Glutamatergic neuron (in vitro differentiated cells): ENCODE measurements around the gene MINK1. TPM values are rescaled to one million over a fixed set of nuclear protein-coding genes. Genes with fewer than 3 reads are reported as not detected.

ENCODE experiments used
- DNase-seq: peaks from one replicate; pipeline ENCODE4 v3.0.0; 2022
- H3K27ac Mint-ChIP-seq: one replicate; pipeline ENCODE4 v1.8.0; 2020; ENCODE audit warnings: mild to moderate bottlenecking, mixed read lengths, inconsistent platforms; ENCODE audit not compliant: unreplicated experiment
- H3K27me3 Mint-ChIP-seq: one replicate; pipeline ENCODE4 v1.8.0; 2020; ENCODE audit warnings: mild to moderate bottlenecking, moderate library complexity, mixed read lengths, inconsistent platforms; ENCODE audit not compliant: unreplicated experiment
- H3K36me3 Mint-ChIP-seq: one replicate; pipeline ENCODE4 v1.8.0; 2020; ENCODE audit warnings: mild to moderate bottlenecking, mixed read lengths, inconsistent platforms; ENCODE audit not compliant: unreplicated experiment
- H3K4me1 Mint-ChIP-seq: one replicate; pipeline ENCODE4 v1.8.0; 2020; ENCODE audit warnings: mild to moderate bottlenecking, low read depth, mixed read lengths, inconsistent platforms; ENCODE audit not compliant: unreplicated experiment
- H3K4me3 Mint-ChIP-seq: one replicate; pipeline ENCODE4 v1.8.0; 2020; ENCODE audit warnings: mild to moderate bottlenecking, mixed read lengths, inconsistent platforms; ENCODE audit not compliant: unreplicated experiment
- H3K9me3 Mint-ChIP-seq: one replicate; pipeline ENCODE4 v1.8.0; 2020; ENCODE audit warnings: mild to moderate bottlenecking, moderate library complexity, mixed read lengths, inconsistent platforms; ENCODE audit not compliant: unreplicated experiment
- CTCF ChIP-seq: fragments of 200-600 bp; sonication (generic); IDR thresholded peaks from one replicate; pipeline ENCODE4 v1.5.0; 2021; ENCODE audit not compliant: partially characterized antibody, unreplicated experiment
- total RNA-seq: library from RNA; stranded (reverse); fragmentation: NEBNext Ultra II Directional; extraction: Animal tissue kit (Norgen Biotek cat#: 25700); gene quantifications from one replicate; pipeline ENCODE4 v1.2.1, GENCODE V29; 2021; ENCODE audit not compliant: unreplicated experiment

The MINK1 gene
- total RNA-seq, 1 donor from 2014 or later, result 130 TPM

GRCh38 chr17:4851084-4851483 is 17.9 kb downstream of the MINK1 start:
- Mint-ChIP-seq H3K4me1 (peaks cover 27% of the 10 kb centered on the region), H3K9me3 (peaks cover 7% of the 10 kb centered on the region), H3K36me3 (no peaks in the 10 kb centered on the region), H3K27ac (peak overlapping the region; percentile 22), H3K27me3 (peaks cover 10% of the 10 kb centered on the region), H3K4me3 (no peak overlapping the region)
- DNase-seq, result no peak
- TF ChIP-seq CTCF, result no peak

- Mint-ChIP-seq H3K27ac (peak overlapping the region; percentile 9), H3K4me1 (peaks cover 37% of the 10 kb centered on the region), H3K4me3 (no peak overlapping the region), H3K9me3 (peaks cover 7% of the 10 kb centered on the region), H3K27me3 (peaks cover 15% of the 10 kb centered on the region), H3K36me3 (no peaks in the 10 kb centered on the region)
- no peak for TF ChIP-seq CTCF
- DNase-seq, result no peak
Observed at GRCh38 chr17:4852567-4853207, 19.5 kb downstream of the MINK1 start.

DNA sequence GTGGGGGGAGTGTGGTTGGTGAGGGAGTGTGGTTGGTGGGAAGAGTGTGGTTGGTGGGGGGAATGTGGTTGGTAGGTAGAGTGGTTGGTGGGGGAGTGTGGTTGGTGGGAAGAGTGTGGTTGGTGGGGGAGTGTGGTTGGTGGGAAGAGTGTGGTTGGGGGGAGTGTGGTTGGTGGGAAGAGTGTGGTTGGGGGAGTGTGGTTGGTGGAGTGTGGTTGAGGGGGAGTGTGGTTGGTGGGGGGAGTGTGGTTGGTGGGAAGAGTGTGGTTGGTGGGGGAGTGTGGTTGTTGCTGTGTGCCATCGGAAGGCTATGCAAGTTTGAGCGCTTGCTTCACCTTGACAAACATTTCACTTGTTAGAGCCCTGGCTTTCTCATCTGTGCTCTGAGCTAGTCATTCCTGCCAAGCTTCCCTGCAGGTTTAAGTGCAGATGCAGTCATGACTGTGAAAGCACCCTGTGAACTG is 20.1 kb downstream of the MINK1 start:
- H3K27me3 Mint-ChIP-seq, result peaks cover 15% of the 10 kb centered on the region
- no peak for TF ChIP-seq CTCF
- no peaks in the 10 kb centered on the region for H3K36me3 Mint-ChIP-seq
- peaks cover 7% of the 10 kb centered on the region for H3K9me3 Mint-ChIP-seq
- no peak overlapping the region for H3K4me3 Mint-ChIP-seq
- peak overlapping the region; percentile 92 for H3K27ac Mint-ChIP-seq
- H3K4me1 Mint-ChIP-seq, result peaks cover 38% of the 10 kb centered on the region
- no peak for DNase-seq

GRCh38 chr17:4854111-4854681 is 21.1 kb downstream of the MINK1 start:
- Mint-ChIP-seq H3K27me3 (peaks cover 15% of the 10 kb centered on the region), H3K4me1 (peaks cover 36% of the 10 kb centered on the region), H3K27ac (peak overlapping the region; percentile 92), H3K36me3 (no peaks in the 10 kb centered on the region), H3K9me3 (peaks cover 7% of the 10 kb centered on the region), H3K4me3 (peak overlapping the region; percentile 59)
- no peak for TF ChIP-seq CTCF
- DNase-seq, result peak; percentile 49

DNA sequence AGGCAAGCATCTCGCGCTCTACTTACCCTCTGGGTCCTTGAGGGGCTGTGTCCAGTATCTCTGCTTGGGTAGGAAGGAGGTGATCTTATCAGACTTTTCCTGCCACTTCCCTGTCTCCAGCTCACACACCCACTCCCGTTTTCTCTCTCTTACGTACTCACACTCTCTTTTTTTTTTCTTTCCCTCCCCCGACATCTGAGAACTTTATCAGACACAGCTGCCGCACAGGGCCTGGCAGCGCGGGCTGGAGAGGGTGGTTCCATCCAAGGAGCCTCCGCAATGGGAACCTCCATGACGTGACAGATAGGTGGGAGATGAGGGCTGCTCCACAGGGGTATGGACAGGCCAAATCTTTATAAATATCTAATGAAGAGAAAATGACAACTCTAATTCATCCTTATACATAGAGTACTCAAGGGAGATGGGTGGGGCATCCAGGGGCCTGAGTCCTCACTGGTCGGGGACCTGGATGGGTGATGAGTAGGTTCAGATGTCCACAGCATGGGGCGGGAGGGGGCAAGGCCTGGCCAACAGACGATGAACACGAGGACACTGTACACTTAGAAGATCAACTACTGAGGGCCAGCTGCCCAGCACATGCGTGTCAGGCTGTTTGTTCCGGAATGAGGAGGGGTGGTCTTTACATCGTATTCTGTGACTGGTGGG is 23.3 kb downstream of the MINK1 start:
- Mint-ChIP-seq H3K4me3 (no peak overlapping the region), H3K9me3 (peaks cover 7% of the 10 kb centered on the region), H3K4me1 (peaks cover 41% of the 10 kb centered on the region), H3K36me3 (no peaks in the 10 kb centered on the region), H3K27ac (peak overlapping the region; percentile 53), H3K27me3 (peaks cover 15% of the 10 kb centered on the region)
- DNase-seq, result no peak
- TF ChIP-seq CTCF, result no peak
